Sigmoid colon (tissue), 7 donors: Measurements from ENCODE around the gene ZNF665. TPM values are rescaled to one million over a fixed set of nuclear protein-coding genes. Genes with fewer than 3 reads are reported as not detected.
"Not testable (repeated sequence)": the region's sequence is repeated elsewhere in the genome, so short reads cannot be mapped to it uniquely, and the experiment has no call there.

ENCODE experiments used
- DNase-seq: peaks from one replicate; pipeline ENCODE4 v3.0.0-alpha.2; 2019
- H3K27ac ChIP-seq, 4 donors: fragments of 200-600 bp; sonication (generic); one replicate each; pipeline ENCODE4 v1.5.1; 2016 to 2019; ENCODE audit warnings: mild to moderate bottlenecking in 1 of 4
- H3K27me3 ChIP-seq, 3 donors: fragments of 200-600 bp; sonication (generic); one replicate each; pipeline ENCODE4 v1.5.1; 2019; ENCODE audit warnings: mild to moderate bottlenecking in 1 of 3
- H3K36me3 ChIP-seq, 4 donors: fragments of 200-600 bp; sonication (generic); one replicate each; pipeline ENCODE4 v1.5.1; 2016 to 2019
- H3K4me1 ChIP-seq, 4 donors: fragments of 200-600 bp; sonication (generic); one replicate each; pipeline ENCODE4 v1.5.1; 2017 to 2019
- H3K4me3 ChIP-seq, 4 donors: fragments of 200-600 bp; sonication (generic); one replicate each; pipeline ENCODE4 v1.5.1; 2017 to 2019; ENCODE audit warnings: mild to moderate bottlenecking in 2 of 4, moderate library complexity in 1 of 4
- H3K9me3 ChIP-seq, 4 donors: fragments of 200-600 bp in 3 of 4; sonication (generic) in 3 of 4; one replicate each; pipeline versions ENCODE4 v1.5.1 to v1.6.1; 2013 to 2019
- EP300 ChIP-seq, 4 donors: sonication (generic); formaldehyde crosslinking; IDR thresholded peaks; one replicate each; pipeline ENCODE4 v1.6.1; 2017; ENCODE audit warnings: antibody characterized with exemption in 4 of 4
- POLR2A ChIP-seq, 2 donors: fragments of 450-650 bp; IDR thresholded peaks; one replicate each; pipeline ENCODE4 v1.6.1; 2016; ENCODE audit warnings: antibody characterized with exemption in 2 of 2, mild to moderate bottlenecking in 2 of 2, moderate library complexity in 2 of 2
- POLR2AphosphoS5 ChIP-seq, 4 donors: sonication (generic); formaldehyde crosslinking; IDR thresholded peaks; one replicate each; pipeline ENCODE4 v1.6.1; 2017; ENCODE audit warnings: antibody characterized with exemption in 4 of 4
- whole genome bisulfite sequencing, 2 donors: extraction: QIAGEN DNeasy Blood & Tissue Kit; methylation state at CpG; one replicate each; pipeline ENCODE4 v1.1.7; 2013; 5-methylcytosine and 5-hydroxymethylcytosine counted together
- intact Hi-C: fragments of 100-400 bp; cut with DNase I; formaldehyde crosslinking; loops from one replicate; pipeline ENCODE4 v1.15.1; 2023
- polyA plus RNA-seq, 3 donors: library from polyadenylated mRNA; stranded (reverse); fragments of 200-250 nt; gene quantifications; one replicate each; pipeline ENCODE4 v1.2.3, GENCODE V29; 2013
- total RNA-seq, 4 donors: library from RNA; depleted of rRNA; stranded (reverse); fragments of >200 nt; gene quantifications; one replicate each; pipeline ENCODE4 v1.1.0, GENCODE V29; 2016
- TF ChIP-seq, protein P1 (sequence below), 4 experiments: fragments of 450-650 bp in 3 of 4; fragments of 200-600 bp in 1 of 4; IDR thresholded peaks; one replicate each; pipeline ENCODE4 v1.5.1; 2016 to 2019; ENCODE audit warnings: antibody characterized with exemption in 4 of 4, mild to moderate bottlenecking in 3 of 4, moderate library complexity in 2 of 4
- donor health status: healthy with polysubstance abuse.
- donor health status: Bipolar disorder and iron deficiency.
- donor health status: healthy.

The ZNF665 gene
- total and polyA plus RNA-seq, 7 donors, result 0.92 to 16.8 (median 5.3) TPM

DNA sequence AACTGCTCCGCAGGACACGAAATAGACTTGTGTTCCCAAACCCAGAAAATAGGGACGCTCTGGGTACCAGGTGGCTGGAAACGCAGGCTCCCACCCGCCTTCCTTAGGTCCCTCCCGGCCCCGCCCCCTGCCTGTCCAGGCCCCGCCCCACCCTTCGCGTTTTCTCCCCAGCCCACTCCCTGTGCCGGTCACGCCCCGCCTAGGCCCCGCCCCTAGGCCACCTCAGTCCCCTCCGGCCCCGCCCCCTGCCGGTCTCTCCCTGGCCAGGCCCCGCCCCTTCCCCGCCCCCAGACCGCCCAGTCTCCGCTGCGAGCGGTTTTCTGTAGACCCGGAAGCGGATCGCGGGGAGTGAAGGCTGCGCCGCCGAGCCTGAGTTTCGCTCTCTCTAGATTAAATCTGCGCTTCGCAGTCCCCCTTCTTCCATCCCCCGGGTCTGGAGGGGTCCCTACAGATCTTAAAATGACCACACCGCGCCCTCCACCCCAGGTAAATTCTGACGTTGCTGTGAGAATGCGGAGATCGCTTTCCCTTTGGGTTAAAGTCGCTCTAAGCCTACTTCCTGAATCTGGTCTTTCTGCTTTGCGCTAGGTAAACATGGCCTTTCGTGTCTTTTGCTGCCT, 3.7 kb upstream of the ZNF665 start:
- no peak for TF ChIP-seq EP300 (IDR thresholded peaks at IDR 0.05)
- peak; percentile 37 to 38 for TF ChIP-seq POLR2A (IDR thresholded peaks at IDR 0.05)
- peak; percentile 73 to 88 (median 78) for TF ChIP-seq POLR2AphosphoS5 (IDR thresholded peaks at IDR 0.05)
- TF ChIP-seq, protein P1, sequence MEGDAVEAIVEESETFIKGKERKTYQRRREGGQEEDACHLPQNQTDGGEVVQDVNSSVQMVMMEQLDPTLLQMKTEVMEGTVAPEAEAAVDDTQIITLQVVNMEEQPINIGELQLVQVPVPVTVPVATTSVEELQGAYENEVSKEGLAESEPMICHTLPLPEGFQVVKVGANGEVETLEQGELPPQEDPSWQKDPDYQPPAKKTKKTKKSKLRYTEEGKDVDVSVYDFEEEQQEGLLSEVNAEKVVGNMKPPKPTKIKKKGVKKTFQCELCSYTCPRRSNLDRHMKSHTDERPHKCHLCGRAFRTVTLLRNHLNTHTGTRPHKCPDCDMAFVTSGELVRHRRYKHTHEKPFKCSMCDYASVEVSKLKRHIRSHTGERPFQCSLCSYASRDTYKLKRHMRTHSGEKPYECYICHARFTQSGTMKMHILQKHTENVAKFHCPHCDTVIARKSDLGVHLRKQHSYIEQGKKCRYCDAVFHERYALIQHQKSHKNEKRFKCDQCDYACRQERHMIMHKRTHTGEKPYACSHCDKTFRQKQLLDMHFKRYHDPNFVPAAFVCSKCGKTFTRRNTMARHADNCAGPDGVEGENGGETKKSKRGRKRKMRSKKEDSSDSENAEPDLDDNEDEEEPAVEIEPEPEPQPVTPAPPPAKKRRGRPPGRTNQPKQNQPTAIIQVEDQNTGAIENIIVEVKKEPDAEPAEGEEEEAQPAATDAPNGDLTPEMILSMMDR (IDR thresholded peaks at IDR 0.05), result no peak
- Histone ChIP-seq H3K27me3 (no peaks in the 10 kb centered on the region), H3K4me1 (peaks cover 0 to 20% (median 14%) of the 10 kb centered on the region in 4 donors), H3K36me3 (peaks cover 0 to 21% (median 0%) of the 10 kb centered on the region in 4 donors), H3K27ac (peak overlapping the region; percentile 84 to 92 (median 87)), H3K4me3 (peak overlapping the region; percentile 63 to 88 (median 86)), H3K9me3 (peaks cover 1 to 15% (median 6%) of the 10 kb centered on the region in 4 donors)
- peak; percentile 99 for DNase-seq
- 1% methylated on average over 42 of the region's 42 CpGs for WGBS, 2 donors
- intact Hi-C loops, result loop anchor here (1.0 to 10.0 kb wide), 10 partner anchors 40 to 668 kb away; partner anchors contain the start of genes MYADM, ZNF347, ZNF525 and ZNF677

GRCh38 chr19:53195265-53195903, 2.2 kb upstream of the ZNF665 start:
- intact Hi-C loops, result loop anchor here (5.0 to 10.0 kb wide), 9 partner anchors 38 to 669 kb away; partner anchors contain the start of genes MYADM, ZNF347, ZNF525 and ZNF765
- peak overlapping the region; percentile 36 to 84 (median 40) for H3K27ac ChIP-seq
- TF ChIP-seq POLR2A (IDR thresholded peaks at IDR 0.05) (no peak), POLR2AphosphoS5 (IDR thresholded peaks at IDR 0.05) (peak in 1 of 4 donors; percentile 29)
- TF ChIP-seq, protein P1 (IDR thresholded peaks at IDR 0.05), result peak; percentile 89 to 92 (median 92)
- DNase-seq, result peak; percentile 87
- 0% methylated on average over 3 of the region's 3 CpGs for WGBS, 2 donors
- no peaks in the 10 kb centered on the region for H3K27me3 ChIP-seq
- H3K9me3 ChIP-seq, result peaks cover 0 to 5% (median 2%) of the 10 kb centered on the region in 4 donors
- peaks cover 0 to 22% (median 14%) of the 10 kb centered on the region in 4 donors for H3K4me1 ChIP-seq
- H3K4me3 ChIP-seq, result no peak overlapping the region
- peaks cover 0 to 21% (median 0%) of the 10 kb centered on the region in 4 donors for H3K36me3 ChIP-seq

- Histone ChIP-seq H3K4me1 (peaks cover 0 to 22% (median 14%) of the 10 kb centered on the region in 4 donors), H3K27ac (peak overlapping the region; percentile 23 to 86 (median 82)), H3K36me3 (peaks cover 0 to 14% (median 0%) of the 10 kb centered on the region in 4 donors), H3K4me3 (peak overlapping the region; percentile 54 to 85 (median 70)), H3K9me3 (peaks cover 0 to 3% (median 0%) of the 10 kb centered on the region in 4 donors), H3K27me3 (no peaks in the 10 kb centered on the region)
- TF ChIP-seq POLR2AphosphoS5 (IDR thresholded peaks at IDR 0.05) (no peak), EP300 (IDR thresholded peaks at IDR 0.05) (no peak), POLR2A (IDR thresholded peaks at IDR 0.05) (no peak)
- TF ChIP-seq, protein P1 (IDR thresholded peaks at IDR 0.05), result no peak
- intact Hi-C loops, result loop anchor here (10.0 kb wide), 3 partner anchors 119 to 671 kb away; partner anchors contain the start of genes MYADM and ZNF765
- 66 to 71% methylated on average over 12 of the region's 12 CpGs for WGBS, 2 donors
- DNase-seq, result no peak
These were observed 521 bp upstream of the ZNF665 start for GRCh38 chr19:53193535-53194222.

DNA sequence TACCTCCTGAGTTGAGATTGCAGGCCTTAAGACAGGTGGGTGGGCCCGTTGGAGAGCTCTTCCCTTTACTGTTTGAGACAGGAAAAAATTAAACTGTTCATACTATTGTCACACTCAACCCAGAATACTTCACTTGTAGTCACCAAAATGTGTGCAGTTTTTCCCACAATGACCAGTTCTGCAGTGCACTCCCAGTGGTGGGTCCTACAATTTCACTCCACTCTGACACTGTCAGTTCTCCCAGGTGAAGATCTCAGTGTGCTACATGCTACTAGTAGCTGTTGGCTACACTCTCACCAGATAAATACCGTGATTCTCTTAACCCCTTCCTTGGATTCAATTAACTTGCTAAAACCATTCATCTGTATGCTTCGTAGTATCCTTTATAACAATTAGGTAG, 2.9 kb downstream of the ZNF665 start:
- TF ChIP-seq POLR2AphosphoS5 (IDR thresholded peaks at IDR 0.05) (no peak), POLR2A (IDR thresholded peaks at IDR 0.05) (no peak), EP300 (IDR thresholded peaks at IDR 0.05) (no peak)
- TF ChIP-seq, protein P1 (IDR thresholded peaks at IDR 0.05), result no peak
- Histone ChIP-seq H3K27ac (no peak overlapping the region), H3K27me3 (no peaks in the 10 kb centered on the region), H3K4me1 (peaks cover 0 to 16% (median 9%) of the 10 kb centered on the region in 4 donors), H3K9me3 (peaks cover 0 to 3% (median 0%) of the 10 kb centered on the region in 4 donors), H3K4me3 (no peak overlapping the region), H3K36me3 (peaks cover 0 to 14% (median 0%) of the 10 kb centered on the region in 4 donors)
- no peak for DNase-seq
- WGBS, 2 donors, result 92 to 98% methylated on average over 3 of the region's 3 CpGs
- intact Hi-C loops, result loop anchor here (10.0 kb wide), 3 partner anchors 115 to 675 kb away; partner anchors contain the start of genes MYADM and ZNF765

- H3K27ac ChIP-seq, H3K4me3 ChIP-seq, H3K9me3 ChIP-seq, H3K27me3 ChIP-seq, DNase-seq: not testable (repeated sequence)
- 89 to 90% methylated on average over 12 of the region's 16 CpGs for WGBS, 2 donors
- Histone ChIP-seq H3K36me3 (peaks cover 0 to 14% (median 0%) of the 10 kb centered on the region in 4 donors), H3K4me1 (peaks cover 0 to 16% (median 9%) of the 10 kb centered on the region in 4 donors)
- intact Hi-C loops, result loop anchor here (10.0 kb wide), 3 partner anchors 115 to 675 kb away; partner anchors contain the start of genes MYADM and ZNF765
These were observed 3.4 kb downstream of the ZNF665 start for GRCh38 chr19:53189691-53190198.

- intact Hi-C loops, H3K4me1 ChIP-seq, DNase-seq, H3K4me3 ChIP-seq, H3K9me3 ChIP-seq, H3K27ac ChIP-seq, H3K27me3 ChIP-seq: not testable (repeated sequence)
- 84% methylated on average over 14 to 17 of the region's 19 CpGs for WGBS, 2 donors
- peaks cover 0 to 27% (median 0%) of the 10 kb centered on the region in 4 donors for H3K36me3 ChIP-seq
These were observed 7.8 kb downstream of the ZNF665 start for GRCh38 chr19:53185155-53185882.
